DMS79 (cell line): ENCODE data around the gene TRIM5.

ENCODE experiments used
- DNase-seq: peaks from one replicate; lab custom pipeline; 2025; lab: John Stamatoyannopoulos, UW

TRIM5 gene

GRCh38 chr11:5624489-5625279, 60.2 kb downstream of the TRIM5 start, which contains the start of gene TRIM34:
TRIM34 (plus strand) TSS chr11:5625001; CDS start chr11:5632332, 7,331 bp downstream.
- DNase-seq: no peak

DNA sequence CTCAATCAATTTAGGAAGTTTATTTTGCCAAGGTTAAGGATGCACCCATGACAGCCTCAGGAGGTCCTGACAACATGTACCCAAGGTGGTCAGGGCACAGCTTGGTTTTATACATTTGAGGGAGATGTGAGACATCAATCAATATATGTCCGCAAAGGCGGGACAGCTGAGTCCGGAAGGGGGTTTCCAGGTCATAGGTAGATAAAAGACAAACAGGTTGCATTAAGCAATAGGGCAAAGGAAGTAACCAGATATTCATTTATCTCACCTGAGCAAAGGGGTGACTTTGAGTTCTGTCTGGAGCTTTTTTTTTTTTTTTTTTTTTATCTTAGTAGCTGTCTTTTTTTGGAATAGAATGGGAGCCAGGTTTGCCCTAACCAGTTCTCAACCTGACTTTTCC, 62.1 kb downstream of the TRIM5 start:
- no peak for DNase-seq

GRCh38 chr11:5621580-5621979, 63.3 kb downstream of the TRIM5 start:
- no peak for DNase-seq

DNA sequence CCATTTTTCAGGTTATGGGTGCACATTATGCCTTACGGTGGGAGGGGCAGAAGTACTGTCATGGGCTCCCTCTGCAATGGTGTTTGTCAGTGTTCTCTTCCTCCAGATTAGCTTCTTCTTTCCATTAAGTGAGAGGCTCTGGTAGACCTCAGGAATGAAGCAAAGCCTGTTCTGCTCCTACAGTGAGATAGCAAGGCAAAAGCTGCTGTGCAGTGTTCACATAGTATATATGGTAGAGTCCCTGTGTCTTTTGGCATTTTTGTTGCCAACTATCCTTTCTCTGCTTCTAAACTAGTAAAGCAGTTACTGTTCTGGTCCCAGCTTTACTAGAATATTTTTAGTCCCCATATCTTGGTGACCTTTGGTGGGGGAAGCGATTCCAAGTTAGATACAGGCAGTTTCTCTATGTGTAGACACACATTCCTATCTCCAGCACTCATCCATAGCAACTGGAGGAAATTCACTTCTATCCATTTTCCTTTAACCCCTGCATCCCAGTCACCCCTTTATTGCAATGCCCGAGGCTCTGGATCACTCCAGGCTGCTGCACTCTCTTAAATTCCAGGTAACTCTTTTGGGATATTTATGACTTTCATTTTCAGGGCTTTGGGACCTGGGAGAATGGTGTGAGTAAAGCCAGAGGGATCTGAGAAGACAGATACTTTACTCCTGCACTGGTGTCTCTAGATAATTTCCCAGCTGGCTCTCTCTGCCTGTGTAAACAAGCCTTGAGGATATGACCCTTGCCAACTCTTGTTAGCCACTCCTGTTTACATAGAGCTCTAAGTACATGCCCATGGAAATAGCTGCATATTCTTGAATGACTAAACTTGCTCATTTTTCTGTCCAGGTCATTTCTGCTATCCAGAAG, 64.0 kb downstream of the TRIM5 start:
- no peak for DNase-seq

- no peak for DNase-seq
Measured at GRCh38 chr11:5618807-5619206, 66.1 kb downstream of the TRIM5 start.
